A549 (cell line): ENCODE results near the gene COG7. TPM values are rescaled to one million over a fixed set of nuclear protein-coding genes. Genes with fewer than 3 reads are reported as not detected.

ENCODE experiments used
- ATAC-seq, 2 experiments: fragments of 200-7000 bp in 1 of 2; fragments of >200 bp in 1 of 2; cut with Nextera tagmentation in 1 of 2; cut with Tn5 transposase in 1 of 2; 3 replicates each; pipeline versions ENCODE4 v1.8.0 to v1.9.1; 2018 to 2020; ENCODE audit warnings: mild to moderate bottlenecking in 1 of 2, moderate library complexity in 1 of 2
- CTCF ChIA-PET: fragments of 300-600 bp; sonication (Branson Sonifier 250); formaldehyde crosslinking; extraction: SDS; loops from one replicate; lab custom pipeline; 2021; ENCODE audit warnings: antibody characterized with exemption, inconsistent platforms; lab: Yijun Ruan, JAX
- POLR2A ChIA-PET: fragments of 350-600 bp; formaldehyde crosslinking; extraction: SDS; loops from one replicate; lab custom pipeline; 2021; ENCODE audit warnings: antibody characterized with exemption, inconsistent platforms; lab: Yijun Ruan, JAX
- DNase-seq, 2 experiments: peaks; one replicate each; pipeline versions ENCODE4 v3.0.0 to v3.0.0-alpha.2; 2011 to 2016; ENCODE audit warnings: low read depth in 1 of 2, low spot score in 1 of 2
- FAIRE-seq: peaks from 2 replicates; lab custom pipeline; 2011; peaks lifted over from hg19 to GRCh38; lab: Jason Lieb, UNC
- H3K27ac ChIP-seq, 2 experiments: fragments of >200 bp; sonication (Bioruptor Twin); formaldehyde crosslinking; 3 replicates each; pipeline ENCODE4 v1.5.1; 2016 to 2017
- H3K4me1 ChIP-seq: fragments of >200 bp; sonication (Bioruptor Twin); formaldehyde crosslinking; 3 replicates; pipeline ENCODE4 v1.6.1; 2016
- H3K4me2 ChIP-seq: fragments of >200 bp; sonication (Bioruptor Twin); formaldehyde crosslinking; 3 replicates; pipeline ENCODE4 v1.6.1; 2016
- H3K4me3 ChIP-seq: fragments of >200 bp; sonication (Bioruptor Twin); formaldehyde crosslinking; 3 replicates; pipeline ENCODE4 v1.5.1; 2016
- H3K9me3 ChIP-seq: fragments of >200 bp; sonication (Bioruptor Twin); formaldehyde crosslinking; 3 replicates; pipeline ENCODE4 v1.6.1; 2016
- CBX2 ChIP-seq: fragments of 200-600 bp; sonication (generic); IDR thresholded peaks from 2 replicates; pipeline ENCODE4 v1.6.1; 2016; ENCODE audit warnings: low read depth, mild to moderate bottlenecking, borderline replicate concordance
- CBX8 ChIP-seq: fragments of 200-600 bp; sonication (generic); IDR thresholded peaks from 2 replicates; pipeline ENCODE4 v1.6.1; 2016
- CHD2 ChIP-seq: fragments of 150-350 bp; IDR thresholded peaks from 2 replicates; pipeline ENCODE4 v1.6.1; 2014; ENCODE audit warnings: low read length; ENCODE audit not compliant: partially characterized antibody
- E2F6 ChIP-seq: IDR thresholded peaks from 2 replicates; pipeline ENCODE4 v1.6.1; 2012; ENCODE audit warnings: low read depth, borderline replicate concordance
- EP300 ChIP-seq, 2 experiments: fragments of >200 bp; sonication (Bioruptor Twin); formaldehyde crosslinking; IDR thresholded peaks; 2 replicates in 1 of 2; 3 replicates in 1 of 2; pipeline ENCODE4 v1.6.1; 2016 to 2017
- ESRRA ChIP-seq: fragments of 150-350 bp; IDR thresholded peaks from 2 replicates; pipeline ENCODE4 v1.6.1; 2014; ENCODE audit warnings: mild to moderate bottlenecking, low read length, borderline replicate concordance
- HOXB13 ChIP-seq: fragments of 250-450 bp; sonication (Bioruptor Pico); IDR thresholded peaks from 2 replicates; pipeline ENCODE4 v1.5.0; 2020; ENCODE audit warnings: low read depth, mild to moderate bottlenecking, moderate library complexity
- JUNB ChIP-seq: fragments of >200 bp; sonication (Bioruptor Twin); formaldehyde crosslinking; IDR thresholded peaks from 2 replicates; pipeline ENCODE4 v1.6.1; 2016
- MAFK ChIP-seq: fragments of 450-650 bp; IDR thresholded peaks from 2 replicates; pipeline ENCODE4 v1.6.1; 2014; ENCODE audit not compliant: partially characterized antibody
- MAX ChIP-seq: IDR thresholded peaks from 2 replicates; pipeline ENCODE4 v1.6.1; 2012
- MAZ ChIP-seq: fragments of 150-350 bp; IDR thresholded peaks from 2 replicates; pipeline ENCODE4 v1.6.1; 2014; ENCODE audit warnings: antibody characterized with exemption, low read depth, low read length, borderline replicate concordance
- MYC ChIP-seq: IDR thresholded peaks from 2 replicates; pipeline ENCODE4 v1.6.1; 2012; ENCODE audit warnings: mild to moderate bottlenecking, inconsistent platforms, low read length, improper control_type of control experiment, borderline replicate concordance
- NFE2L2 ChIP-seq: fragments of 150-350 bp; conservative IDR thresholded peaks from 2 replicates; pipeline ENCODE4 v1.6.1; 2014; ENCODE audit warnings: low read length
- NPAS2 ChIP-seq: fragments of 250-450 bp; sonication (Bioruptor Pico); IDR thresholded peaks from 2 replicates; pipeline ENCODE4 v1.8.0; 2022; ENCODE audit warnings: mild to moderate bottlenecking, moderate library complexity, borderline replicate concordance
- NR3C1 ChIP-seq: fragments of >200 bp; sonication (Bioruptor Twin); formaldehyde crosslinking; IDR thresholded peaks from 3 replicates; pipeline ENCODE4 v1.6.1; 2017
- PHF8 ChIP-seq: fragments of 200-600 bp; sonication (generic); IDR thresholded peaks from 2 replicates; pipeline ENCODE4 v1.6.1; 2016; ENCODE audit warnings: low read depth, mild to moderate bottlenecking, antibody characterized with exemption, moderate library complexity, borderline replicate concordance
- RAD21 ChIP-seq, 2 experiments: fragments of >200 bp in 1 of 2; sonication (Bioruptor Twin) in 1 of 2; formaldehyde crosslinking in 1 of 2; IDR thresholded peaks in 1 of 2; conservative IDR thresholded peaks in 1 of 2; 2 replicates in 1 of 2; 3 replicates in 1 of 2; pipeline ENCODE4 v1.6.1; 2012 to 2018; ENCODE audit warnings: inconsistent platforms in 1 of 2
- RNF2 ChIP-seq: fragments of 200-600 bp; sonication (generic); IDR thresholded peaks from 2 replicates; pipeline ENCODE4 v1.6.1; 2016; ENCODE audit warnings: low read depth, mild to moderate bottlenecking, antibody characterized with exemption, moderate library complexity, borderline replicate concordance
- SMC3 ChIP-seq: fragments of >200 bp; sonication (Bioruptor Twin); formaldehyde crosslinking; IDR thresholded peaks from 3 replicates; pipeline ENCODE4 v1.6.1; 2018; ENCODE audit warnings: inconsistent platforms
- TP53 ChIP-seq: fragments of 250-450 bp; sonication (Bioruptor Pico); IDR thresholded peaks from 2 replicates; pipeline ENCODE4 v1.5.0; 2021; ENCODE audit warnings: mild to moderate bottlenecking, moderate library complexity
- ZC3H11A ChIP-seq: fragments of 450-650 bp; IDR thresholded peaks from 2 replicates; pipeline ENCODE4 v1.6.1; 2014; ENCODE audit warnings: antibody characterized with exemption, mild to moderate bottlenecking
- WGBS: methylation state at CpG from one replicate; pipeline ENCODE4 v1.1.6; 2017; ENCODE audit errors: missing lambda C conversion rate; 5-methylcytosine and 5-hydroxymethylcytosine counted together
- polyA plus RNA-seq, 4 experiments: library from polyadenylated mRNA; depleted of rRNA in 3 of 4; stranded (reverse); fragments of >200 nt; fragmentation: RNase III in 1 of 4; extraction: RNeasy Plus Mini Kit Qiagen cat#74134 plus additional on column Dnase treatment in 1 of 4; gene quantifications; 2 replicates in 3 of 4; 3 replicates in 1 of 4; pipeline ENCODE4 v1.2.3, GENCODE V29; 2011 to 2017

Gene COG7
- polyA plus RNA-seq, 2 of the 4 experiments (the other 2 are of a cell fraction) = 11.3 to 18.5 TPM

GRCh38 chr16:23406546-23407240 lies 46.3 kb downstream of the COG7 start:
- Histone ChIP-seq H3K9me3 (no peaks in the 10 kb centered on the region), H3K4me1 (peaks cover 23% of the 10 kb centered on the region; the same call in 2 of the 3 replicates), H3K4me2 (no peak overlapping the region), H3K4me3 (no peak overlapping the region), H3K27ac (no peak overlapping the region)
- DNase-seq (no peak), FAIRE-seq (no peak), ATAC-seq (no peak)
- 85% methylated on average over 6 of the region's 6 CpGs for WGBS
- TF ChIP-seq ZC3H11A (no peak), TP53 (CRISPR knock-in tag) (no peak), PHF8 (no peak), E2F6 (no peak), EP300 (IDR thresholded peaks at IDR 0.05) (no peak), HOXB13 (CRISPR knock-in tag) (no peak), SMC3 (no peak), CHD2 (no peak), NR3C1 (no peak), CBX8 (no peak), CBX2 (no peak)
- ChIA-PET POLR2A (no interaction called here), CTCF (interaction anchor here (0.6 kb wide), 1 partner anchor 53 kb away, joined by 3 read pairs; no protein-coding TSS in a partner anchor)

- POLR2A ChIA-PET = interaction anchor here (0.6 kb wide), 1 partner anchor 33 kb away, joined by 4 read pairs; no protein-coding TSS in a partner anchor
- Histone ChIP-seq H3K9me3 (no peaks in the 10 kb centered on the region), H3K4me3 (no peak overlapping the region), H3K27ac (no peak overlapping the region), H3K4me1 (peaks cover 19% of the 10 kb centered on the region; the same call in 2 of the 3 replicates), H3K4me2 (no peak overlapping the region)
- FAIRE-seq (no peak), DNase-seq (no peak), ATAC-seq (no peak)
- TF ChIP-seq EP300 (IDR thresholded peaks at IDR 0.05) (no peak), MYC (no peak), MAX (no peak), NPAS2 (no peak), RNF2 (no peak), CBX8 (no peak), ESRRA (no peak), JUNB (no peak), NFE2L2 (no peak), TP53 (CRISPR knock-in tag) (no peak)
- CTCF ChIA-PET = no interaction called here
- 100% methylated on average over 2 of the region's 2 CpGs for WGBS
Measured at GRCh38 chr16:23406024-23406423, 47.0 kb downstream of the COG7 start.

- no peak overlapping the region for H3K27ac ChIP-seq
- CTCF ChIA-PET = interaction anchor here (0.9 to 1.8 kb wide), 3 partner anchors 30 to 154 kb away, joined by 3 to 10 read pairs (median 7); partner anchors contain the start of genes EARS2 and UBFD1
- no peaks in the 10 kb centered on the region for H3K9me3 ChIP-seq
- POLR2A ChIA-PET = interaction anchor here (0.5 kb wide), 1 partner anchor 17 kb away, joined by 4 read pairs; no protein-coding TSS in a partner anchor
- H3K4me3 ChIP-seq = no peak overlapping the region
- no peak for TF ChIP-seq JUNB
- TF ChIP-seq RAD21 (conservative IDR thresholded peaks at IDR 0.05 in 1 of 2, IDR thresholded peaks at IDR 0.05 in 1 of 2) = no peak
- TF ChIP-seq MYC = no peak
- TF ChIP-seq MAFK = peak; percentile 66
- TF ChIP-seq MAZ = no peak
- TF ChIP-seq, all 56 proteins: peak for 1
- no peak for FAIRE-seq
- WGBS = 93% methylated on average over 11 of the region's 11 CpGs
- ATAC-seq = no peak
- Histone ChIP-seq H3K4me2 (no peak overlapping the region), H3K4me1 (peaks cover 2% of the 10 kb centered on the region; the same call in 2 of the 3 replicates)
- no peak for DNase-seq
Measured at GRCh38 chr16:23403547-23403946, 49.4 kb downstream of the COG7 start.
